OCI-M1 (cell line): Measurements from ENCODE around the gene LCMT2.

ENCODE experiments used
- DNase-seq: peaks from one replicate; lab custom pipeline; 2025; lab: John Stamatoyannopoulos, UW

LCMT2 gene

DNA sequence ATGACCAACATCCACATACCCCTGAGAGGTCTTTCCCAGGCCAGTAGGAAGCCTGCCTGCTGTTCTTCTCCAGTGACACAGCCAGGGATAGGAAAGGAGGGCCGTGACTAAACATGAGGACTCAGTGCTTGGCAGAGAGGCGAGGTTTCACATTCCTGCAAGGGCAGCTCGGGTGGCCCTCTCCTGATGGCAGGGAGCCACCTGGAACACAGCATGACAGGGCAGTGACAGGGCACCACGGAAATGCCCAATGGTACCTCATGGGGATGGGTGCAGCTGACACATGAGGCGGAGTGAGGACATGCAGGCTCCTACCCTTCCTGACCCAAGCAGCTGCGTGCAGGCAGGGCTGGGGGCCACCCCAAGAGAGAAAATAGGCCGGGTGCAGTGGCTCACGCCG lies 56.2 kb downstream of the LCMT2 start:
- no peak for DNase-seq
